ENCODE results near the gene HLCS. TPM values are rescaled to one million over a fixed set of nuclear protein-coding genes. Genes with fewer than 3 reads are reported as not detected.

Gene HLCS
- total and polyA plus RNA-seq, 2 of the 4 experiments (the other 2 are of a cell fraction) = 10.6 to 21.0 TPM

DNA sequence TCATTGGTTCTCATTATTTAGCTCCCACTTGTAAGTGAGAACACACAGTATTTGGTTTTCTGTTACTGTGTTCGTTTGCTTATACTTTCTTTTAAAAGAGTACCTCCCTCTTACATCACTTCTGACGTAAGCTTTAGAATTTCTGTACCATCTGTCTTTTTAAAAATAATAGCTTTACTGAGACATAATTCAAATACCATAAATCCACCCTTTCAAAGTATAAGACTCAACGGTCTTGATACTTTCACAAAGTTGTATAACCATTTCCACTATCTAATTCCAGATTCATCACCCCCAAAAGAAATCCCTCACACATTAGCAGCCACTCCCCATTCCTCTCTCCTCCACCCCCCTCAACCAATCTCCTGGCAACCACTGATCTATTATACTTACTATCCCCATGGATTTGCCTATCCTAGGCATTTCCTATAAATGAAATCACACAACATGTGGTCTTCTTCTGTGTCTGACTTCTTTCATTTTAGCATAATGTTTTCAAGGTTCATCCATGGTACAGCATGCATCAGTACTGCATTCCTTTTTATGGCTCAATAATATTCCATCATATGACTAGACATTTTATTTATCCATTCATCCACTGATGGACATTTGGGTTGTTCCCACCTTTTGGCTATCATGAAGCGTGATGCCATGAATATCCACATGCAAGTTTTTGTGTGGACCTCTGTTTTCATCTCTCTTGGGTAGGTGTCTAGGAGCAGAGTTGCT lies 104.7 kb downstream of the HLCS start:
- H3K56ac ChIP-seq (ENCODE audit: extremely low read depth, insufficient read depth, low read length) = peak overlapping the region; percentile 87; the same call in 1 of the 2 replicates
- H3K9me3 ChIP-seq (ENCODE audit: control insufficient read depth, insufficient read depth, low read length) = no peaks in the 10 kb centered on the region
- ChIA-PET POLR2A (ENCODE audit: unreplicated experiment) (no interaction called here), CTCF (no interaction called here)
- dilution Hi-C loops (cut with HindIII; ENCODE audit: low sequenced_read_pairs, unreplicated experiment) = no loop called here
- peak overlapping the region; percentile 97 for H3K14ac ChIP-seq (replicated peaks; ENCODE audit: low read depth, low read length)
- peak overlapping the region; percentile 98 for H3K4ac ChIP-seq (ENCODE audit: low read depth, low read length)
- H3K36me3 ChIP-seq (ENCODE audit: control insufficient read depth, insufficient read depth, low read length) = no peaks in the 10 kb centered on the region
- peak overlapping the region; percentile 98 for H2BK20ac ChIP-seq (ENCODE audit: low read depth, low read length)
- H3K18ac ChIP-seq (ENCODE audit: low read depth, low read length) = peak overlapping the region; percentile 95; the same call in 1 of the 2 replicates
- no peaks in the 10 kb centered on the region for H3K27me3 ChIP-seq (ENCODE audit: control insufficient read depth, insufficient read depth, low read length)
- H2AFZ ChIP-seq (replicated peaks; ENCODE audit: low read length, poor library complexity) = no peak overlapping the region
- peak overlapping the region; percentile 98 for H2BK120ac ChIP-seq (ENCODE audit: low read depth, low read length)
- no peak overlapping the region for H3K9ac ChIP-seq (ENCODE audit: low read depth, low read length)
- TF ChIP-seq CHD1 (IDR thresholded peaks at IDR 0.05; ENCODE audit: low read depth, low read length) = no peak
- no peak for TF ChIP-seq MAFK (IDR thresholded peaks at IDR 0.05; ENCODE audit: low read depth, low read length)
- TF ChIP-seq RAD21 (IDR thresholded peaks at IDR 0.05; ENCODE audit: low read length) = no peak
- 0 out of 2 replicates have a peak, but pooled peaks have one; percentile 0 for TF ChIP-seq CEBPB (IDR thresholded peaks at IDR 0.05; ENCODE audit: low read depth, low read length)
- peak overlapping the region; percentile 94; the same call in 1 of the 2 replicates for H4K5ac ChIP-seq (ENCODE audit: low read depth, low read length)
- peaks cover 13% of the 10 kb centered on the region for H3K4me1 ChIP-seq (ENCODE audit: control insufficient read depth, insufficient read depth, low read length)
- in situ Hi-C loops (cut with MboI; ENCODE audit: low sequenced_read_pairs) = no loop called here
- peak overlapping the region; percentile 91 to 96 for H4K8ac ChIP-seq (ENCODE audit: low read depth in 2 of 2, low read length in 2 of 2)
- H3K27ac ChIP-seq (ENCODE audit: insufficient read depth, low read length) = peak overlapping the region; percentile 89
- H2AK9ac ChIP-seq (replicated peaks; ENCODE audit: low read depth, low read length, poor library complexity) = no peak overlapping the region
- intact Hi-C loops (cut with micrococcal nuclease) = no loop called here
- H3K4me2 ChIP-seq (ENCODE audit: low read depth, low read length) = peak overlapping the region; percentile 36; the same call in 1 of the 2 replicates
- ATAC-seq (ENCODE audit: low read depth) (no peak; the same call in 1 of the 2 replicates), DNase-seq (peak; percentile 35)
- no TSS peak for BruUV-seq (replicated peaks)
- peak overlapping the region; percentile 86 for H2BK5ac ChIP-seq (ENCODE audit: low read depth, low read length, poor library complexity, severe bottlenecking)
- peak overlapping the region; percentile 91; the same call in 1 of the 2 replicates for H3K23ac ChIP-seq (ENCODE audit: low read depth, low read length)
- H3K9me1 ChIP-seq (ENCODE audit: insufficient read depth, low read length) = peaks cover 17% of the 10 kb centered on the region
- peak overlapping the region; percentile 97 for H4K91ac ChIP-seq (ENCODE audit: insufficient read depth, low read depth, low read length)
- H2BK15ac ChIP-seq (ENCODE audit: low read depth, low read length) = peak overlapping the region; percentile 99
- no peak overlapping the region for H3K4me3 ChIP-seq (ENCODE audit: insufficient read depth, low read depth, low read length)
- peaks cover 5 to 33% of the 10 kb centered on the region in 2 experiments; a peak in 3 of 4 replicates for H3K79me1 ChIP-seq (ENCODE audit: low read depth in 1 of 2, low read length in 2 of 2)
- no peaks in the 10 kb centered on the region for H4K20me1 ChIP-seq (ENCODE audit: insufficient read depth, low read length)
- 40% methylated on average over 1 of the region's 4 CpGs; no CpG with 5 or more reads in 1 of the 2 experiments for WGBS, 2 experiments (ENCODE audit: extremely low coverage in 2 of 2, insufficient read length in 1 of 2)
- peak overlapping the region; percentile 100 for H2AK5ac ChIP-seq (ENCODE audit: low read depth, low read length)

Data from IMR-90 (cell line).